Liver (tissue), 9 donors: Measurements from ENCODE around the gene CALY. TPM values are rescaled to one million over a fixed set of nuclear protein-coding genes. Genes with fewer than 3 reads are reported as not detected.

ENCODE experiments used
- DNase-seq: peaks from one replicate; pipeline ENCODE4 v3.0.0-alpha.2; 2017; ENCODE audit warnings: low spot score
- H3K27ac ChIP-seq, 2 donors: one replicate each; pipeline ENCODE4 v1.7.0; 2013; ENCODE audit warnings: inconsistent platforms in 2 of 2, low read length in 2 of 2, control low read depth in 1 of 2, low read depth in 1 of 2, mild to moderate bottlenecking in 1 of 2
- H3K27me3 ChIP-seq, 4 donors: one replicate each; pipeline versions ENCODE4 v1.6.1 to v1.7.0; 2013; ENCODE audit warnings: low read length in 3 of 4, inconsistent platforms in 1 of 4, mild to moderate bottlenecking in 1 of 4, moderate library complexity in 1 of 4; ENCODE audit not compliant: control insufficient read depth in 4 of 4, insufficient read depth in 4 of 4
- H3K36me3 ChIP-seq, 4 donors: one replicate each; pipeline versions ENCODE4 v1.6.1 to v1.7.0; 2013; ENCODE audit warnings: low read length in 3 of 4, mild to moderate bottlenecking in 3 of 4, low read depth in 1 of 4, moderate library complexity in 1 of 4; ENCODE audit not compliant: control insufficient read depth in 4 of 4, insufficient read depth in 3 of 4
- H3K4me1 ChIP-seq, 4 donors: one replicate each; pipeline versions ENCODE4 v1.6.1 to v1.7.0; 2013; ENCODE audit warnings: low read length in 3 of 4, mild to moderate bottlenecking in 3 of 4, moderate library complexity in 1 of 4; ENCODE audit not compliant: control insufficient read depth in 4 of 4, insufficient read depth in 4 of 4
- H3K4me3 ChIP-seq, 3 donors: one replicate each; pipeline versions ENCODE4 v1.6.1 to v1.7.0; 2013; ENCODE audit warnings: low read length in 3 of 3, control low read depth in 1 of 3, low read depth in 1 of 3, mild to moderate bottlenecking in 1 of 3
- H3K9ac ChIP-seq, 2 donors: one replicate each; pipeline ENCODE4 v1.7.0; 2013; ENCODE audit warnings: low read length in 2 of 2, mild to moderate bottlenecking in 2 of 2, moderate library complexity in 2 of 2, control low read depth in 1 of 2, low read depth in 1 of 2
- H3K9me3 ChIP-seq, 4 donors: one replicate each; pipeline versions ENCODE4 v1.6.1 to v1.7.0; 2013; ENCODE audit warnings: low read length in 3 of 4; ENCODE audit not compliant: control insufficient read depth in 4 of 4
- ATF3 ChIP-seq: IDR thresholded peaks from 2 replicates; pipeline ENCODE4 v1.6.1; 2016; ENCODE audit warnings: antibody characterized with exemption
- CTCF ChIP-seq: fragments of 150-350 bp; IDR thresholded peaks from 2 replicates; pipeline ENCODE4 v1.5.1; 2017; ENCODE audit warnings: improper control_type of control experiment, low read depth, low read length; ENCODE audit not compliant: missing input control
- EGR1 ChIP-seq, 2 donors: IDR thresholded peaks; 2 replicates each; pipeline ENCODE4 v1.6.1; 2016 to 2018; ENCODE audit warnings: antibody characterized with exemption in 2 of 2, low read depth in 2 of 2
- FOXA1 ChIP-seq: IDR thresholded peaks from 2 replicates; pipeline ENCODE4 v1.6.1; 2016; ENCODE audit warnings: antibody characterized with exemption
- FOXA2 ChIP-seq: IDR thresholded peaks from 2 replicates; pipeline ENCODE4 v1.6.1; 2016; ENCODE audit warnings: antibody characterized with exemption
- GABPA ChIP-seq, 2 donors: IDR thresholded peaks in 1 of 2; conservative IDR thresholded peaks in 1 of 2; 2 replicates each; pipeline ENCODE4 v1.6.1; 2016; ENCODE audit warnings: antibody characterized with exemption in 2 of 2, mild to moderate bottlenecking in 1 of 2, moderate library complexity in 1 of 2
- HNF4A ChIP-seq, 2 donors: conservative IDR thresholded peaks; 2 replicates each; pipeline ENCODE4 v1.6.1; 2016; ENCODE audit warnings: antibody characterized with exemption in 2 of 2, mild to moderate bottlenecking in 2 of 2
- RAD21 ChIP-seq, 2 donors: IDR thresholded peaks; 2 replicates each; pipeline ENCODE4 v1.6.1; 2016; ENCODE audit warnings: antibody characterized with exemption in 2 of 2, mild to moderate bottlenecking in 2 of 2
- REST ChIP-seq: IDR thresholded peaks from 2 replicates; pipeline ENCODE4 v1.6.1; 2016; ENCODE audit warnings: antibody characterized with exemption, mild to moderate bottlenecking
- RXRA ChIP-seq, 2 donors: IDR thresholded peaks; 2 replicates each; pipeline ENCODE4 v1.6.1; 2017 to 2018; ENCODE audit warnings: antibody characterized with exemption in 2 of 2, mild to moderate bottlenecking in 1 of 2
- YY1 ChIP-seq: IDR thresholded peaks from 2 replicates; pipeline ENCODE4 v1.6.1; 2016; ENCODE audit warnings: antibody characterized with exemption, mild to moderate bottlenecking
- ZBTB33 ChIP-seq: IDR thresholded peaks from 2 replicates; pipeline ENCODE4 v1.6.1; 2016; ENCODE audit warnings: antibody characterized with exemption
- WGBS: extraction: QIAGEN DNeasy Blood & Tissue Kit; methylation state at CpG from one replicate; pipeline ENCODE4 v1.1.7; 2013; 5-methylcytosine and 5-hydroxymethylcytosine counted together
- polyA plus RNA-seq, 2 donors: library from polyadenylated mRNA; stranded (reverse) in 1 of 2; unstranded in 1 of 2; fragments of 200-250 nt in 1 of 2; fragments of >200 nt in 1 of 2; fragmentation: Nextera tagmentation in 1 of 2; extraction: Ambion mirVana in 1 of 2; gene quantifications; one replicate each; pipeline versions ENCODE4 v1.2.1 to v1.2.3, GENCODE V29; 2013 to 2015
- total RNA-seq, 2 donors: library from RNA; depleted of rRNA; stranded (reverse); fragments of >200 nt; gene quantifications; one replicate each; pipeline ENCODE4 v1.2.3, GENCODE V29; 2014
- TF ChIP-seq, protein P1 (sequence below): IDR thresholded peaks from 2 replicates; pipeline ENCODE4 v1.6.1; 2016; ENCODE audit warnings: antibody characterized with exemption
- donor health status: healthy.
- donor health status: healthy.
- donor health status: healthy.
- donor health status: healthy.
- donor health status: healthy.

The CALY gene
- total and polyA plus RNA-seq, 4 donors: 0.07 TPM; not detected in 3

DNA sequence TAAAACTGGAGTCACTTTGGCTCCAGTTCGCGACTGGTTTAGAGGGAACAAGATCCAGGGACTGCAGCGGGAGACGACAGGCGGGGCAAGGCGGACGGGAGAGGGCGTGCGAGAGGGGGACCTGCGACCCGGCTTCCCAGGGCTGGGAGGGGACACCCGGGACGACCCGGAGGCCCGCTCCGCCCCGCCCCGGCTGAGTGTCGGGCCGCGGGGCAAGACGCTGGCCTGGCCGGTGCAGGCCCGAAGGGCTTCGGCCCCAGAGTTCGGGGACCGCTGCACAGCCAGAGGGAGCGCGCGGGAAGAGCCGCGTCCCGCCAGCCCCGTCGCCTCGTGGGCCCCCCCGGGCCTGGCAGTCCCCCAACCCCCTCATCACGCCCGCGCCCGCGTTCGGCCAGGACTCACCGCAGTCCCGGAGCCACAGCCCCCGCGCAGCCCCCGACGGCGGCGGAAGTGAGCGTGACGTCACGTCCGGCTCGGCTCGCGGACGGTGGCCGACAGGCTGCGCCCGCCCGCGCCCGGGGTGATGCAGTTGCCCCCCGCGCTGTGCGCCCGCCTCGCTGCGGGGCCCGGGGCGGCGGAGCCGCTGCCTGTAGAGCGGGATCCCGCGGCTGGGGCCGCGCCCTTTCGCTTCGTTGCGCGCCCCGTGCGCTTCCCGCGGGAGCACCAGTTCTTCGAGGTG, 28.1 kb downstream of the CALY start, which contains the start of the genes TUBGCP2 and ZNF511:
Gene TUBGCP2, minus strand, starts transcription at position 452 of the 679 bp plus-strand sequence. CDS start 5,931 bp downstream, outside the sequence.
Gene ZNF511, plus strand, starts transcription at position 494 of the 679 bp plus-strand sequence. Its CDS starts 30 bp downstream, at position 524.
- H3K4me1 ChIP-seq: peaks cover 2 to 39% (median 30%) of the 10 kb centered on the region in 4 donors
- no peaks in the 10 kb centered on the region for H3K27me3 ChIP-seq
- TF ChIP-seq RXRA (IDR thresholded peaks at IDR 0.05): no peak
- TF ChIP-seq GABPA (IDR thresholded peaks at IDR 0.05 in 1 of 2, conservative IDR thresholded peaks at IDR 0.05 in 1 of 2): peak; percentile 44 to 84
- peak within 1 kb of the TSS; percentile 62 to 95 for H3K9ac ChIP-seq
- H3K27ac ChIP-seq: peak within 1 kb of the TSS; percentile 91 to 98
- no peaks in the 10 kb centered on the region for H3K9me3 ChIP-seq
- peak; percentile 90 for DNase-seq
- under 1% methylated on average over 89 of the region's 89 CpGs for WGBS
- H3K36me3 ChIP-seq: peaks cover 0 to 21% (median 10%) of the 10 kb centered on the region in 4 donors
- peak within 1 kb of the TSS; percentile 85 to 94 (median 88) for H3K4me3 ChIP-seq

DNA sequence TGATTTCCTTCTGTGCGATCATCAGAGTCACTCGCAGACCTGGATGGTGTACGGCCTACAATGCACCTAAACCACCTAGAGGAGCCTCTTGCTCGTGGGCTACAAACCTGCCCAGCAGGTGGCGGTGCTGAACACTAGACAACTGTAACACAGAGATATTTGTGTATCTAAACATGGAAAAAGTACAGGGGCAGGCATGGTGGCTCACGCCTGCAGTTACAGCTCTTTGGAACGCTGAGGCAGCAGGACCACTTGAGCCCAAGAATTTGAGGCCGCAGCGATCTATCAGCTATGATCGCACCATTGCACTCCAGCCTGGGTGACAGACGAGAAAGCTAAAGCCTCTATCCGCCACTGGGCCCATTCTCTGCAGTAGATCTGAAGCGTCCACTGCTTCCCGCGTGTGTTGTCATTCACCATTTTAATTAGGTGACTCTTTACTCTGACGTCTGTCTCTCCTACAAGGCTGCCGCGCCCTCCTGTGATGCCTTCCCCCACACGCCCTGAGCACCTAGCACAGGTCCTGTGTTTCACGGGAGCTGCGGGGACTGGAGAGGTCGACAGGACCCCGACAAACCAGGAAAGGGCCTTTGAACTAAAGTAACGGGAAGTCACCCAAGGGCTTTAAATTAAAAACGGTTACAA, 28.8 kb downstream of the CALY start:
- TF ChIP-seq YY1 (peak; percentile 73), FOXA1 (no peak), GABPA (IDR thresholded peaks at IDR 0.05 in 1 of 2, conservative IDR thresholded peaks at IDR 0.05 in 1 of 2) (peak in 1 of 2 donors; percentile 46), HNF4A (conservative IDR thresholded peaks at IDR 0.05) (peak; percentile 6 to 7), RAD21 (IDR thresholded peaks at IDR 0.05) (peak; percentile 68 to 77), REST (no peak), CTCF (peak; percentile 69)
- Histone ChIP-seq H3K9me3 (no peaks in the 10 kb centered on the region), H3K4me1 (peaks cover 2 to 39% (median 30%) of the 10 kb centered on the region in 4 donors), H3K9ac (peak overlapping the region; percentile 26 to 95), H3K27me3 (no peaks in the 10 kb centered on the region), H3K27ac (peak overlapping the region; percentile 91 to 98), H3K4me3 (peak overlapping the region; percentile 85 to 94 (median 88)), H3K36me3 (peaks cover 0 to 19% (median 9%) of the 10 kb centered on the region in 4 donors)
- peak; percentile 88 for DNase-seq
- WGBS: 3% methylated on average over 25 of the region's 25 CpGs

GRCh38 chr10:133306941-133307379, 29.7 kb downstream of the CALY start:
- Histone ChIP-seq H3K9me3 (no peaks in the 10 kb centered on the region), H3K4me3 (no peak overlapping the region), H3K4me1 (peaks cover 2 to 39% (median 30%) of the 10 kb centered on the region in 4 donors), H3K9ac (no peak overlapping the region), H3K27me3 (no peaks in the 10 kb centered on the region), H3K27ac (no peak overlapping the region), H3K36me3 (peaks cover 0 to 19% (median 3%) of the 10 kb centered on the region in 4 donors)
- WGBS: 91% methylated on average over 17 of the region's 17 CpGs
- DNase-seq: no peak
- TF ChIP-seq HNF4A (conservative IDR thresholded peaks at IDR 0.05) (no peak), FOXA2 (no peak), ZBTB33 (no peak), RAD21 (IDR thresholded peaks at IDR 0.05) (no peak), EGR1 (IDR thresholded peaks at IDR 0.05; ENCODE audit: low read depth in 2 of 2) (no peak), ATF3 (no peak)
- TF ChIP-seq, protein P1, sequence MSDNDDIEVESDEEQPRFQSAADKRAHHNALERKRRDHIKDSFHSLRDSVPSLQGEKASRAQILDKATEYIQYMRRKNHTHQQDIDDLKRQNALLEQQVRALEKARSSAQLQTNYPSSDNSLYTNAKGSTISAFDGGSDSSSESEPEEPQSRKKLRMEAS: no peak
